GM21619 (cell line): Measurements from ENCODE around the gene PKHD1.

Source experiments
- ATAC-seq: cut with Tn5 transposase; IDR thresholded peaks from one replicate; pipeline ENCODE4 v1.9.1; 2021; ENCODE audit not compliant: unreplicated experiment

Gene PKHD1

DNA sequence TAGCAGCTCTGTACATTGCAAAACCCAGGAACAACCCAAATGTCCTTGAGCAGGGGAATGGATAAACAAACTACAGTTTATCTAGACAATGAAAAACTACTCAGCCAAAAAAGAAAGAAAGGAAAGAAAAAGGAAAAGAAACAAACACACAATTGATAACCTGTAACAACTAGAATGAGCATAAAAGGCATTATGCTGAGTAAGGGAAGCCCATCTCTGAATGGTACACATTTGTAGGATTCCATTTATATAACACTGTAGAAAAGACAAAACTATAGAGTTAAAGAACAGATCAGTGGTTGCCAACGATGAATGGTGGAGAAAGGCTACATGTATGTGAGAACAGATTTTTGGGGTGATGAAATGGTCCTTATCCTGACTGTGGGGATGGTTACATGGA, 454.0 kb downstream of the PKHD1 start:
- no peak for ATAC-seq

GRCh38 chr6:51630011-51630410, 457.4 kb downstream of the PKHD1 start:
- no peak for ATAC-seq

DNA sequence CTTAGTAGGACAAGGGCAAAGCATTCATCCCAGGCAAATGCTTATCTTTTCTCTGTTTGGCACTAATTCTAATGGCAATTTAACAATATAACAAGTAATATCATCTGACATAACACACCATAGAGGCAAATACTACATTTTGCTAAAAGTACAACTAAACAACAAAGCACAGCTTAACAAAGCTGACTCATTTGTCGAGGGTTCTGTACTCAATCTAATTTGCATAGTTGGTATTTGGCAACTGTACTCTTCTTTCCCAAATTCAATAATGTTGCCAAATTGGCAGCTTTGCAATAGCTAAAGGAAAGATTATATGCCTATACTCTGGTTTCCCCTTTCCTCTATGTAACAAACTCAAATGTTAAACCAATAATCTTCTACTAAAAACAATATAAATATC, 461.0 kb downstream of the PKHD1 start:
- no peak for ATAC-seq

DNA sequence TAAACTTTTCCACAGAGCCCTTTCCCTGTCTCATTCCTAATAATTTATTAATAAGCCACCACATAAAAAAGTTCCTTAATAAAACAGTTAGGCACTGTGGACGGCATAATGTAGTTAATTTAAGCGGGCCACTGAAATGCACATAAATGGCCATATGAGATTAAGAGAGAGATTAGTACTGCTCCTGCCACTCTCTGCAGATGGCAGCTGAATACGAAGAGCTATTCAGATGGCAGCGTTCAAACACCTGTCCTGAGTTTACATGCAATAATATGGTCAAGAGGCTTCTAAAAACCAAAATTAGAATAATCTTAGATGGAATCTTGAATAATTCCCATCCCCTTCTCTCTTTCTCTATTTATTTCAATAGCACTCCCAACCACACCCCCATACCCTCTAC, 461.8 kb downstream of the PKHD1 start:
- no peak for ATAC-seq

- ATAC-seq = no peak
Observed at GRCh38 chr6:51620971-51621370, 466.4 kb downstream of the PKHD1 start.

- ATAC-seq = no peak
Observed at GRCh38 chr6:51619042-51619799, 468.2 kb downstream of the PKHD1 start.

DNA sequence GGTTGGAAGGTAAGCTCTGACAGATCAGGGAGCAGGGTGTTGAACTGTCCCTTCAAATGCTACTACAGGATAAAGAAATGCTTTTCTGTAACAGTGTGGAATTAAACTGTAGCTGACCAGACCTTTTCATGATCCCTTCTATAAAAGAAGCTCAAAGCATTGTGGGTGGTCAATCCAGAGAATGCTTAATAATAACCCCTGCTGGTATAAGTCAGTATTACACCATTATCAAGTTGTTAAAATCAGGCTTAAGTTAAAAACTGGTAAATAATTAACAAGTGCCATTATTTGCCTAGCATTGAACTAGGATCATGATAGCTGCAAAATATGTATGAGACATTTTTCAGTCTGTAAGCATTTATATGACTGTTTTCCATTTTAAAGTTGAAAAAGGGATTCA, 468.9 kb downstream of the PKHD1 start:
- ATAC-seq = no peak

DNA sequence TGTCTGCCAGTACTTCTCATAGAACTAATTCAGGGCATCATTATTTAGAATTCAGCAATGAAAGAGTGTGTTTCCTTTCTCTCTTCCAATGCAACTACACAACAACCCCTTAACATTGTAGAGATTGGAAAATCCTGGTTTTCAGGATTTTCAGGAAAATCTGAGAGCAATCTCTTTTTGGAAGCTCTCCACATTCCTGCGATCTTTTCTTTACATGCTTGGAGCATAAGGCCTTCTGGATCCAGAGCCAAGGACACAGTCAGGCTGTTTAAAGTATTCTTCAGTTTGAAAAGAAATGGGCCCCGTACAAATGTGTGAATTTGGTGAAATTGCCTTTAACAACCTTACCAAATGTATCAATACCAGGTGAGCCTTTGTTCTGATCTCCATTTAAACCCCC, 469.7 kb downstream of the PKHD1 start:
- ATAC-seq = no peak

GRCh38 chr6:51616243-51616642, 471.2 kb downstream of the PKHD1 start:
- no peak for ATAC-seq

DNA sequence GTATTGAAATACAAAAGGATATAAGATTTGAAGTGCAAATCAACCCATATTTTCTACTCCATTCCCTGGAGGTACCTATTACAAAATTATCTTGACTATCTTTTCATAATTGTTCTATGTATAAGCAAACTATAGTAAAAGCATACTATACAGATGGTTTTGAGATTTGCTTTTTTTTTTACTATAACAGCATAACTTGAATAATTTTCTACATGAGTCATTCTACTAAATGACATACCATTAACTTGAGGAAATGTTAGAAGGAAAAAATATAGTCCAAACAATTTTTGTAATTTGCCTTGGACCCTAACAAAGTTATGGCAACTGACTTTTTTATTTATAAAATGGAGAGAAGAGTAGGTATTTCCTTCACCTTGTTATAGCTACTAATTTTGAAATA, 472.7 kb downstream of the PKHD1 start:
- no peak for ATAC-seq

DNA sequence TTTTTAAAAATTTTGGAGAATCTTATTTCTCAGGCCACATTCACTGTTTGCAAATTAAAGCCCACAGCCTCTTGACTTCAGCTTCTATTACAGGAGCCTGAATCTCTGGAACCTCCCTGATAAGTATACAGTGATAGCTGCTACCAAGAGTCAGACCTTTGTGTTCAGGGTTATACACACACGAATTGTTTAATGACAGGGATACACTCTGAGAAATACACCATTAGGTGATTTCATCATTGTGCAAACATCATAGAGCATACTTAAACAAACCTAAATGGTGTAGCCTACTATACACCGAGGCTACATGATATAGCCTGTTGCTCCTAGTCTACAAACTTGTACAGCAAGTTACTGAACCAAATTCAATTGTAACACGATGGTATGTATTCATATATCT, 473.9 kb downstream of the PKHD1 start:
- no peak for ATAC-seq

DNA sequence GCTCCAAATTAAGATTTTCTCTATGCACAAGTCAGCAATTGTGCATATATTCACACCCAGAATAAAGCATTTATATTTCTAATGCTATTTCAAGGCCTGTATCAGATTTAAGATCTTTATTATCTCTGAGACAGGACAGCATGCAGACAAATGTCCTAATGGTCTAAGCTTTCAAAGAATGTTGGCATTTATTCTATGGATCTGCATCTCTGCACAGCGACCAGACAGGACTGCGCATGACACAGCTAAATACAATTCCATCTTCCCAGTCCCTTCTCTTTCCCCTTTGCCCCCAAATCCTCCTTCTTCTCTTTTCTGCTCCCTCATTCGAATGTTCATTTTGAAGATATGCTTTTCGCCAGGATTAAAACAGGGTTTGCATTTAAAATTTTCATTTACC, 478.5 kb downstream of the PKHD1 start:
- no peak for ATAC-seq

- no peak for ATAC-seq
Observed at GRCh38 chr6:51608383-51608782, 479.0 kb downstream of the PKHD1 start.

DNA sequence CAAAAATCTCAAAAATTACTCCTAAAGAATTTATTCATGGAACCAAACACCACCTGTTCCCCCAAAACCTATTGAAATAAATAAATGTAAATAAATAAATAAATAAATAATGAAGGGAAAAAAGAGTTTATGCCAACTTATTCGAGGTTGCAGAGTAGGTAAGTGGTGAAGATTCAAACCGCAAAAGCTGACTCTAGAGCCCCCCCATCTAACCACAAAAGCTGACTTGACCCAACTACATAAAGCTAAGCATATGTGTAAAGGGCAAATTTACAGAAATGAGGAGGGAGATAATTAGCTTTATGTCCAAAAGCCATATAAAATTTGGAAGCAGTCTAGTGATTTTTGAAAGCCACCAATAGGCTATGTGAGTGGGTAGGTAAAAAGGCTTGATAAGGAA, 486.9 kb downstream of the PKHD1 start:
- no peak for ATAC-seq

DNA sequence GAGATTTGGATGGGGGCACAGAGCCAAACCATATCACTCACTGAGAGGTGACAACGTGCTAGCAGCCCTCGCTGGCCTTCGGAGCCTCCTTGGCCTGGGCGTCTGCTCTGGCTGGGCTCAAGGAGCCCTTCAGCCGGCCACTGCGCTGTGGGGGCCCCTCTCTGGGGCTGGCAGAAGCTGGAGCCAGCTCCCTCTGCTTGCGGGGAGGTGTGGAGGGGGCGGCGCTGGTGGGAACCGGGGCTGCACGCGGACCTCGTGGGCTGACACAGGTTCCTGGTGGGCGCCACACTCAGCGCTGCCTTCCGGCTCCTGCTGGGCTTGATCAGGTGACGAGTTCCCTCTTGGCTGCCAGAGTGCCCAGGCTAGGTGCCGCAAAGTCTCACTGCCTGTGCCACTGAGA, 489.2 kb downstream of the PKHD1 start:
- ATAC-seq = no peak

- no peak for ATAC-seq
Observed at GRCh38 chr6:51594981-51595380, 492.4 kb downstream of the PKHD1 start.

GRCh38 chr6:51585264-51585663, 502.1 kb downstream of the PKHD1 start:
- ATAC-seq = no peak

- no peak for ATAC-seq
Observed at GRCh38 chr6:51584163-51584562, 503.2 kb downstream of the PKHD1 start.

GRCh38 chr6:51578994-51579393, 508.4 kb downstream of the PKHD1 start:
- no peak for ATAC-seq

- ATAC-seq = no peak
Observed at GRCh38 chr6:51578362-51578761, 509.1 kb downstream of the PKHD1 start.

DNA sequence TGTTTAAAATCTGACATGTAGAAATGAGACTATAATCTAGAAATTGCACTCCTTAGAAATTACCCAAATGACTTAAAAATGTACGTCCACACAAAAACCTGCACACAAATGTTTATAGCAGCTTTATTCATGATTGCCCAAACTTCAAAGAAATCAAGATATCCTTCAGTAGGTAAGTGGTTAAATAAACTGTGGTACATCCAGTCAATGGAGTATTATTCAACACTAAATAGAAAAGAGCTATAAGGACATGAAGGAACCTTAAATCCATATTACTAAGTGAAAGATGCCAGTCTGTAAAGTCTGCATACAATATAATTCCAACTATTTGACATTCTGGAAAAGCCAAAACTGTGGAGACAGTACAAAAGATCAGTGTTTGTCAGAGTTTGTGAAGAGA, 513.4 kb downstream of the PKHD1 start:
- no peak for ATAC-seq

DNA sequence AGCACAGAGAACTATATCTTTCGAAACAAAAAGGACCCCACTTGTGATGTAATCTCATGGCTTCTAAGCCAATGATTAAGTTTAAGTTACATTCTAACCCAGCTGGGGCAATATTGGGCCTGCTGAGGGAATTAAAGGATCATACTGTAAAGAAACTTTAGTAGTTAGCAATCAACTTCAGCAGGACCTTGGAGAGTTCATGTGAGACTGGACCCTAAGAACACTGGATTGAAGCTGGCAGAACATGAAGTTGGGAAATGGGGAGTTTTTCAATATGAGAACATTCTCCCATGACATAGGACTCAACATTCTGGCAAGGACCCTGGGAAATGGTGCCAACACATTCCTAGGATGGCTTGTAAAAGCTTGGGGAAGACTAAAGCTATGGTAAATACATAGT, 516.2 kb downstream of the PKHD1 start:
- no peak for ATAC-seq

- ATAC-seq = no peak
Observed at GRCh38 chr6:51570168-51570921, 517.1 kb downstream of the PKHD1 start.
